GM21723 (cell line): ENCODE measurements around the gene GYS2.

Source experiments
- ATAC-seq: cut with Tn5 transposase; IDR thresholded peaks from one replicate; pipeline ENCODE4 v1.9.1; 2021; ENCODE audit warnings: mild to moderate bottlenecking, moderate library complexity; ENCODE audit not compliant: unreplicated experiment

GYS2 gene

GRCh38 chr12:21558100-21558679 is 46.5 kb downstream of the GYS2 start:
- no peak for ATAC-seq

GRCh38 chr12:21553329-21553675 is 51.3 kb downstream of the GYS2 start:
- ATAC-seq, result no peak

GRCh38 chr12:21552635-21553328 is 51.9 kb downstream of the GYS2 start:
- ATAC-seq, result no peak

- no peak for ATAC-seq
Observed at GRCh38 chr12:21551841-21552465, 52.7 kb downstream of the GYS2 start.

- ATAC-seq, result no peak
Observed at GRCh38 chr12:21547437-21547836, 57.2 kb downstream of the GYS2 start.

- no peak for ATAC-seq
Observed at GRCh38 chr12:21546716-21547115, 57.9 kb downstream of the GYS2 start.

GRCh38 chr12:21545557-21545956 is 59.1 kb downstream of the GYS2 start:
- no peak for ATAC-seq

- no peak for ATAC-seq
Observed at GRCh38 chr12:21543151-21543550, 61.5 kb downstream of the GYS2 start.

- ATAC-seq, result no peak
Observed at GRCh38 chr12:21542403-21542802, 62.2 kb downstream of the GYS2 start.

- no peak for ATAC-seq
Observed at GRCh38 chr12:21541773-21542172, 62.9 kb downstream of the GYS2 start.

- ATAC-seq, result no peak
Observed at GRCh38 chr12:21539797-21540196, 64.8 kb downstream of the GYS2 start.

GRCh38 chr12:21538061-21538653 is 66.5 kb downstream of the GYS2 start:
- ATAC-seq, result no peak

- no peak for ATAC-seq
Observed at GRCh38 chr12:21529456-21529855, 75.2 kb downstream of the GYS2 start.

GRCh38 chr12:21528953-21529352 is 75.7 kb downstream of the GYS2 start:
- no peak for ATAC-seq

- peak; percentile 94 for ATAC-seq
Observed at GRCh38 chr12:21527451-21528180, 77.0 kb downstream of the GYS2 start.

GRCh38 chr12:21526721-21527345 is 77.8 kb downstream of the GYS2 start:
- ATAC-seq, result no peak

- no peak for ATAC-seq
Observed at GRCh38 chr12:21526053-21526452, 78.6 kb downstream of the GYS2 start, which contains the start of gene SPX. Gene SPX (plus strand): TSS chr12:21526296. CDS start chr12:21526473, 177 bp downstream.

- ATAC-seq, result no peak
Observed at GRCh38 chr12:21523148-21523547, 81.5 kb downstream of the GYS2 start.

- ATAC-seq, result no peak
Observed at GRCh38 chr12:21521541-21521940, 83.1 kb downstream of the GYS2 start.

GRCh38 chr12:21518451-21518850 is 86.2 kb downstream of the GYS2 start:
- ATAC-seq, result no peak

GRCh38 chr12:21516281-21516680 is 88.4 kb downstream of the GYS2 start:
- no peak for ATAC-seq
